PC-3 (cell line): ENCODE data around the gene MCUB. TPM values are rescaled to one million over a fixed set of nuclear protein-coding genes. Genes with fewer than 3 reads are reported as not detected.

Source experiments
- ATAC-seq: fragments of 200-7000 bp; cut with Tn5 transposase; 2 replicates; pipeline ENCODE4 v1.9.1; 2020; ENCODE audit warnings: mild to moderate bottlenecking, moderate library complexity
- BruUV-seq: library from RNA; stranded (reverse); fragments of 400-500 nt; replicated peaks from 2 replicates; lab custom pipeline; 2021; lab: Mats Ljungman, UMichigan
- CTCF ChIA-PET: fragments of 300-600 bp; sonication (Branson Sonifier 250); formaldehyde crosslinking; loops from one replicate; lab custom pipeline; 2022; ENCODE audit warnings: antibody characterized with exemption; lab: Charles Lee
- POLR2A ChIA-PET: fragments of 300-600 bp; sonication (Branson Sonifier 250); formaldehyde crosslinking; loops from one replicate; lab custom pipeline; 2022; ENCODE audit warnings: antibody characterized with exemption; ENCODE audit not compliant: unreplicated experiment; lab: Charles Lee
- DNase-seq: peaks from one replicate; pipeline ENCODE4 v3.0.0-alpha.2; 2015
- H2AFZ ChIP-seq: fragments of 300-600 bp; sonication (generic); 2 replicates; pipeline ENCODE4 v1.6.0; 2016; ENCODE audit warnings: antibody characterized with exemption, low read length
- H3F3A ChIP-seq: fragments of 300-600 bp; sonication (generic); one replicate; pipeline ENCODE4 v1.6.0; 2017; ENCODE audit warnings: antibody characterized with exemption, low read length, control low read depth, mild to moderate bottlenecking; ENCODE audit not compliant: unreplicated experiment
- H3K27ac ChIP-seq: fragments of 300-600 bp; sonication (generic); 2 replicates; pipeline ENCODE4 v1.5.1; 2016; ENCODE audit warnings: mild to moderate bottlenecking, low read length
- H3K27me3 ChIP-seq: fragments of 300-600 bp; sonication (generic); 2 replicates; pipeline ENCODE4 v1.6.1; 2016; ENCODE audit warnings: low read length, mixed read lengths
- H3K36me3 ChIP-seq: fragments of 300-600 bp; sonication (generic); 2 replicates; pipeline ENCODE4 v1.6.1; 2016; ENCODE audit warnings: low read depth, mixed run types, low read length, mixed read lengths
- H3K4me1 ChIP-seq: fragments of 300-600 bp; sonication (generic); 2 replicates; pipeline ENCODE4 v1.5.1; 2016; ENCODE audit warnings: low read length; ENCODE audit not compliant: insufficient read depth
- H3K4me2 ChIP-seq: fragments of 300-600 bp; sonication (generic); 2 replicates; pipeline ENCODE4 v1.6.0; 2016; ENCODE audit warnings: low read length
- H3K4me3 ChIP-seq: fragments of 300-600 bp; sonication (generic); 2 replicates; pipeline ENCODE4 v1.5.1; 2016; ENCODE audit warnings: mild to moderate bottlenecking, low read length, mixed read lengths
- H3K79me2 ChIP-seq: fragments of 300-600 bp; sonication (generic); 2 replicates; pipeline ENCODE4 v1.6.1; 2017; ENCODE audit warnings: low read length, mixed read lengths
- H3K9ac ChIP-seq: fragments of 300-600 bp; sonication (generic); 2 replicates; pipeline ENCODE4 v1.6.0; 2016; ENCODE audit warnings: mild to moderate bottlenecking, low read length
- H3K9me2 ChIP-seq: fragments of 300-600 bp; sonication (generic); replicated peaks from 2 replicates; pipeline ENCODE4 v1.6.1; 2016; ENCODE audit warnings: mixed run types, low read length, mixed read lengths
- H3K9me3 ChIP-seq: fragments of 300-600 bp; sonication (generic); 2 replicates; pipeline ENCODE4 v1.6.1; 2016; ENCODE audit warnings: low read length, mixed read lengths
- H4K20me1 ChIP-seq: fragments of 300-600 bp; sonication (generic); 2 replicates; pipeline ENCODE4 v1.6.1; 2016; ENCODE audit warnings: low read length, mixed read lengths
- CTCF ChIP-seq: fragments of 300-600 bp; sonication (generic); conservative IDR thresholded peaks from 2 replicates; pipeline ENCODE4 v1.5.1; 2017; ENCODE audit warnings: antibody characterized with exemption, low read depth, mild to moderate bottlenecking, low read length
- EZH2 ChIP-seq: fragments of 300-600 bp; sonication (generic); IDR thresholded peaks from one replicate; pipeline ENCODE4 v1.6.1; 2017; ENCODE audit warnings: antibody characterized with exemption, mild to moderate bottlenecking, low read length; ENCODE audit not compliant: unreplicated experiment
- EZH2phosphoT487 ChIP-seq: fragments of 300-600 bp; sonication (generic); IDR thresholded peaks from 2 replicates; pipeline ENCODE4 v1.6.1; 2018; ENCODE audit warnings: mild to moderate bottlenecking, antibody characterized with exemption, low read length, borderline replicate concordance
- intact Hi-C: fragments of 100-400 bp; cut with micrococcal nuclease; formaldehyde crosslinking; loops from 2 replicates; pipeline ENCODE4 v1.9.0; 2023
- total RNA-seq: library from RNA; depleted of rRNA; stranded (reverse); fragments of >200 nt; gene quantifications from 2 replicates; pipeline ENCODE4 v1.2.3, GENCODE V29; 2014

Gene MCUB
- total RNA-seq, 1 experiment from 2014 or later: 18.4 TPM

DNA sequence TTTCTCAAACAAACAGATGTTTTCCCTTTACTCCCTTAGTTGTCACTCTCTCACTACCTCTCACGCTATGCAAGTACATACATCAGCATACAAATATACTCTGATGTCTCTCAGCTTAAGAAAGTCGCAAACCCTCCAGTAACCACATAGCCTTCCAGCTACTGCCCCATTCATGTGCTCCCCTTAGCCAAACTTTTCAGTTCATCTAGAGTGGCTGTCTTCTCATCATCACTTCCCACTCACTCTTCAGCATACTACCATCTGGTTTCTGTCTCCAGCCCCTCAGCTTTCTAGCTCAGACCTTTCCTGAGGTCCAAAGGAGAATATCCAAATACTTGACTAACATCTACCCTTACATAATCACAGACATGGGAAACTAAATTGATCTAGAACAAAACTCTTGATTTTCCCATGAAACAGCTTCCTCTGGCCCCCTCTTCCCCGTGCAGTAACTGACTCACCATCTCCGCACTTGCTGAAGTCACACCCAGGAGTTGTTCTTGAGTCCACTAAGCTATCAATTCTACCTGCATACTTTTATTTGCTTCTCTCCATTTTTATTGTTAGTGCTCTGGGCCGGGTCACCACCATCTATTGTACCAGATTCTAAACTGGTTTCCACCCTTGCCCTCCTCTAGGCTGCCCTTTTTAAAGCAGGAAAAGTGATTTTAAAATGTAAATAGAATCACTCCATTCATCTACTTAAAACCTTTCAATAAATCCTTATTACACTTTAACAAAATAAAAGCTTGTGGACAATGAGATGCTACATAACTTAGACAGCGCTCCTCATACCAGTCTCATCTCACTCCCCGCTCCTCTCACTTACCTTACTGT is 86.0 kb downstream of the MCUB start:
- H3K9ac ChIP-seq: no peak overlapping the region
- ATAC-seq (no peak), DNase-seq (no peak)
- H4K20me1 ChIP-seq: no peaks in the 10 kb centered on the region
- H3K9me3 ChIP-seq: no peaks in the 10 kb centered on the region
- ChIA-PET POLR2A (no interaction called here), CTCF (no interaction called here)
- no peaks in the 10 kb centered on the region for H3K79me2 ChIP-seq
- TF ChIP-seq EZH2phosphoT487: no peak
- TF ChIP-seq CTCF: no peak
- TF ChIP-seq EZH2: no peak
- no peak overlapping the region for H3K27ac ChIP-seq
- H3F3A ChIP-seq: no peaks in the 10 kb centered on the region
- H3K4me3 ChIP-seq: no peak overlapping the region
- H2AFZ ChIP-seq: no peak overlapping the region
- no peaks in the 10 kb centered on the region for H3K36me3 ChIP-seq
- no peak overlapping the region for H3K4me2 ChIP-seq
- BruUV-seq: no TSS peak
- intact Hi-C loops: no loop called here
- no peaks in the 10 kb centered on the region for H3K4me1 ChIP-seq
- H3K27me3 ChIP-seq: no peaks in the 10 kb centered on the region
- H3K9me2 ChIP-seq: no peaks in the 10 kb centered on the region

GRCh38 chr4:109648266-109648996 is 88.4 kb downstream of the MCUB start:
- H3K9me2 ChIP-seq: no peaks in the 10 kb centered on the region
- no peak overlapping the region for H3K4me2 ChIP-seq
- no peaks in the 10 kb centered on the region for H3F3A ChIP-seq
- no peaks in the 10 kb centered on the region for H3K27me3 ChIP-seq
- H3K9ac ChIP-seq: no peak overlapping the region
- ChIA-PET POLR2A (no interaction called here), CTCF (no interaction called here)
- no peaks in the 10 kb centered on the region for H4K20me1 ChIP-seq
- TF ChIP-seq EZH2phosphoT487: no peak
- no TSS peak for BruUV-seq
- no peaks in the 10 kb centered on the region for H3K79me2 ChIP-seq
- no peak overlapping the region for H3K4me3 ChIP-seq
- H3K9me3 ChIP-seq: no peaks in the 10 kb centered on the region
- DNase-seq (peak; percentile 2), ATAC-seq (no peak)
- H3K27ac ChIP-seq: no peak overlapping the region
- no peaks in the 10 kb centered on the region for H3K4me1 ChIP-seq
- H2AFZ ChIP-seq: no peak overlapping the region
- intact Hi-C loops: no loop called here
- H3K36me3 ChIP-seq: no peaks in the 10 kb centered on the region

DNA sequence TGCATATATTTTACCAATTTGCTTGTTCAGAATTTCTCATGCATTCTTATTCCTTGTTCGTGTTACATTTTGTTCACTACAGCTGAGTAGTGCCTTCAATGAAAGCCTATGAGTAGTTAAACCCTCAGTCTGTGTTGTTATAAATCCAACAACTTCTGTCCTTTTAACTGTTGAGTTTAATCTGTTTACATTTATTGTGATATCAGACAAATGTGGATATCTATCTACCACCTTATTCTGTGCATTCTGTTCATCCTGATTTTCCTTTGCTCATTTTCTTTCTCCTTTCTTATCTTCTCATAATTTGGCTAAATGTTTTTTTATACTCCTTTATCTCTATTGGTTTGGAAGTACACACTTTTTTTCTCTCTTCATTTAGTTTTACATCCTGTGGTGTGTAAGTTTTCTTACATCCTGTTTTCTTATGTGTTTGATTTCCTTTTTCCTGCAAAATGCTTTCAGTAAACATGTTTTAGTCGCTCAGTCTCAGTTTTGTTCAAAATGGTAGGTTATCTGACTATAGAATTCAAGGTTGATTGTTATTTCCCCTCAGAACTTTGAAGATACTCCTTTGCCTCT is 89.0 kb downstream of the MCUB start:
- Histone ChIP-seq H3K4me1 (no peaks in the 10 kb centered on the region), H3K4me3 (no peak overlapping the region), H3K9me2 (no peaks in the 10 kb centered on the region), H3K27ac (no peak overlapping the region), H3K79me2 (no peaks in the 10 kb centered on the region), H3K27me3 (no peaks in the 10 kb centered on the region), H3F3A (no peaks in the 10 kb centered on the region), H4K20me1 (no peaks in the 10 kb centered on the region), H3K9ac (no peak overlapping the region), H3K4me2 (no peak overlapping the region), H3K9me3 (no peaks in the 10 kb centered on the region), H3K36me3 (no peaks in the 10 kb centered on the region), H2AFZ (no peak overlapping the region)
- intact Hi-C loops: no loop called here
- TF ChIP-seq EZH2phosphoT487: no peak
- no peak for TF ChIP-seq CTCF
- TF ChIP-seq EZH2: no peak
- DNase-seq: no peak
- ChIA-PET CTCF (no interaction called here), POLR2A (no interaction called here)
- ATAC-seq: no peak
- BruUV-seq: no TSS peak
